Breast epithelium (tissue), 4 donors: ENCODE measurements around the gene RERE. TPM values are rescaled to one million over a fixed set of nuclear protein-coding genes. Genes with fewer than 3 reads are reported as not detected.

Experiments used
- DNase-seq, 2 donors: peaks; one replicate each; pipeline ENCODE4 v3.0.0-alpha.2; 2019; ENCODE audit warnings: low spot score in 2 of 2
- H3K27ac ChIP-seq, 2 donors: fragments of 200-600 bp; sonication (generic) in 1 of 2; one replicate each; pipeline ENCODE4 v1.5.1; 2016 to 2019; ENCODE audit warnings: mild to moderate bottlenecking in 1 of 2
- H3K27me3 ChIP-seq, 2 donors: fragments of 200-600 bp; sonication (generic) in 1 of 2; one replicate each; pipeline versions ENCODE4 v1.5.1 to v1.6.0; 2017 to 2019; ENCODE audit warnings: control low read depth in 1 of 2, mild to moderate bottlenecking in 1 of 2
- H3K36me3 ChIP-seq: fragments of 200-600 bp; one replicate; pipeline ENCODE4 v1.5.1; 2019
- H3K4me1 ChIP-seq, 2 donors: fragments of 200-600 bp; sonication (generic); one replicate each; pipeline ENCODE4 v1.5.1; 2016 to 2019; ENCODE audit warnings: control low read depth in 1 of 2
- H3K4me3 ChIP-seq, 3 donors: fragments of 200-600 bp; sonication (generic); 1 replicate in 2 of 3; 2 replicates in 1 of 3; pipeline ENCODE4 v1.5.1; 2016 to 2019; ENCODE audit warnings: mild to moderate bottlenecking in 3 of 3, moderate library complexity in 2 of 3
- H3K9me3 ChIP-seq, 2 donors: fragments of 200-600 bp; sonication (generic) in 1 of 2; one replicate each; pipeline ENCODE4 v1.5.1; 2016 to 2019; ENCODE audit warnings: control low read depth in 1 of 2
- POLR2A ChIP-seq: fragments of 450-650 bp; IDR thresholded peaks from one replicate; pipeline ENCODE4 v1.6.1; 2016; ENCODE audit warnings: antibody characterized with exemption, mild to moderate bottlenecking, moderate library complexity
- POLR2AphosphoS5 ChIP-seq, 3 donors: sonication (generic); formaldehyde crosslinking; IDR thresholded peaks; one replicate each; pipeline ENCODE4 v1.6.1; 2017; ENCODE audit warnings: antibody characterized with exemption in 3 of 3
- intact Hi-C: fragments of 100-400 bp; cut with DNase I; formaldehyde crosslinking; loops from one replicate; pipeline ENCODE4 v1.15.1; 2023; ENCODE audit warnings: low total_unique reads
- total RNA-seq, 3 donors: library from RNA; depleted of rRNA; stranded (reverse); fragments of >200 nt; gene quantifications; one replicate each; pipeline ENCODE4 v1.1.0, GENCODE V29; 2016
- TF ChIP-seq, protein P1 (sequence below), 3 donors: fragments of 450-650 bp; IDR thresholded peaks; one replicate each; pipeline ENCODE4 v1.5.1; 2016 to 2017; ENCODE audit warnings: antibody characterized with exemption in 3 of 3, mild to moderate bottlenecking in 3 of 3, moderate library complexity in 3 of 3

The RERE gene
- total RNA-seq, 3 donors from 2014 or later, result 65.8 to 166 (median 123) TPM

DNA sequence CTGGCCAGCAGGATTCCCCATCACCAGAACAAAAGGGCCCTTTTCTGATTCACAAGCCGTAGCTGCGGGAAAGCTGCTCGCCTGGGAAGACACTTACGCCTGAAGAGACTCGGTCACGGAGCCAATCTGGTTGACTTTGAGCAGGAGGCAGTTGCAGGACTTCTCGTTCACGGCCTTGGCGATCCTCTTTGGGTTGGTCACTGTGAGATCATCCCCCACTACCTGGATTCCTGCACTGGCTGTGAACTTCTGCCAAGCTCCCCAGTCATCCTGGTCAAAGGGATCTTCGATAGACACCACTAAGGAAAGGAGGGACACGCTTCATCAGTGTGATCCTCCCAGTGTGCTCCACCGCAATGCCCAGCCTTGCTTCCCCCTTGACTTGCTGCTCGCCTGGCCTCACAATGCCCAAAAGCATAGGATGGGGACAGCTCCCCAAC, 46.4 kb upstream of the RERE start:
- DNase-seq, result no peak
- intact Hi-C loops, result no loop called here
- Histone ChIP-seq H3K9me3 (no peaks in the 10 kb centered on the region), H3K4me1 (no peaks in the 10 kb centered on the region), H3K36me3 (peaks cover 36% of the 10 kb centered on the region), H3K27me3 (no peaks in the 10 kb centered on the region), H3K27ac (no peak overlapping the region), H3K4me3 (no peak overlapping the region)
- TF ChIP-seq, protein P1, sequence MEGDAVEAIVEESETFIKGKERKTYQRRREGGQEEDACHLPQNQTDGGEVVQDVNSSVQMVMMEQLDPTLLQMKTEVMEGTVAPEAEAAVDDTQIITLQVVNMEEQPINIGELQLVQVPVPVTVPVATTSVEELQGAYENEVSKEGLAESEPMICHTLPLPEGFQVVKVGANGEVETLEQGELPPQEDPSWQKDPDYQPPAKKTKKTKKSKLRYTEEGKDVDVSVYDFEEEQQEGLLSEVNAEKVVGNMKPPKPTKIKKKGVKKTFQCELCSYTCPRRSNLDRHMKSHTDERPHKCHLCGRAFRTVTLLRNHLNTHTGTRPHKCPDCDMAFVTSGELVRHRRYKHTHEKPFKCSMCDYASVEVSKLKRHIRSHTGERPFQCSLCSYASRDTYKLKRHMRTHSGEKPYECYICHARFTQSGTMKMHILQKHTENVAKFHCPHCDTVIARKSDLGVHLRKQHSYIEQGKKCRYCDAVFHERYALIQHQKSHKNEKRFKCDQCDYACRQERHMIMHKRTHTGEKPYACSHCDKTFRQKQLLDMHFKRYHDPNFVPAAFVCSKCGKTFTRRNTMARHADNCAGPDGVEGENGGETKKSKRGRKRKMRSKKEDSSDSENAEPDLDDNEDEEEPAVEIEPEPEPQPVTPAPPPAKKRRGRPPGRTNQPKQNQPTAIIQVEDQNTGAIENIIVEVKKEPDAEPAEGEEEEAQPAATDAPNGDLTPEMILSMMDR (IDR thresholded peaks at IDR 0.05), result no peak
- TF ChIP-seq POLR2A (no peak), POLR2AphosphoS5 (IDR thresholded peaks at IDR 0.05) (no peak)

- no peaks in the 10 kb centered on the region for H3K9me3 ChIP-seq
- H3K27me3 ChIP-seq, result no peaks in the 10 kb centered on the region
- DNase-seq, result no peak
- H3K36me3 ChIP-seq, result peaks cover 36% of the 10 kb centered on the region
- no peaks in the 10 kb centered on the region for H3K4me1 ChIP-seq
- TF ChIP-seq, protein P1 (IDR thresholded peaks at IDR 0.05), result no peak
- no peak for TF ChIP-seq POLR2AphosphoS5 (IDR thresholded peaks at IDR 0.05)
- TF ChIP-seq POLR2A, result no peak
- no peak overlapping the region for H3K4me3 ChIP-seq
- H3K27ac ChIP-seq, result no peak overlapping the region
- intact Hi-C loops, result no loop called here
Observed at GRCh38 chr1:8863138-8863537, 45.7 kb upstream of the RERE start.

DNA sequence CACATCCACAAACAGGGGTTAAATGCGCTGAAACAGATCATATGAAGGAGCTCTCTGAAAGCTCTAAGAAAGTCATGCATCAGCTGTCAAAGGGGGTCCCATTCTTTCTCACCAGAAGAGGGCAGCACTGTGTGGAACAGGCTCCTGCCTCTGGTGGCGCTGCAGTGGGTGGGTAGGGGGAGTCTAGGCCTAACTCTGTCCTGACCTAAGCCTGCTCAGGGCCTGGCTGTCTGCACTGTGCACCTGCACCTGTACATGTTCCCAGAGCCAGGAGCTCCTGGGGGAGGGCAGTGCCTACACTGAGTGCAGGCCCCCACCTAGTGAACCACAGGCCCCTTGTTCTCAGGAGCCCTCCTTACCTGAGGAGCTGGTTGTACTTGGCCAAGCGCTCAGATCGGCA, 45.1 kb upstream of the RERE start:
- intact Hi-C loops, result no loop called here
- Histone ChIP-seq H3K36me3 (peaks cover 36% of the 10 kb centered on the region), H3K9me3 (no peaks in the 10 kb centered on the region), H3K27me3 (no peaks in the 10 kb centered on the region), H3K4me3 (no peak overlapping the region), H3K4me1 (no peaks in the 10 kb centered on the region), H3K27ac (no peak overlapping the region)
- TF ChIP-seq, protein P1 (IDR thresholded peaks at IDR 0.05), result peak in 1 of 3 donors; percentile 19
- TF ChIP-seq POLR2AphosphoS5 (IDR thresholded peaks at IDR 0.05) (no peak), POLR2A (no peak)
- no peak for DNase-seq

- H3K27me3 ChIP-seq, result no peaks in the 10 kb centered on the region
- H3K4me3 ChIP-seq, result no peak overlapping the region
- H3K36me3 ChIP-seq, result peaks cover 36% of the 10 kb centered on the region
- intact Hi-C loops, result no loop called here
- H3K4me1 ChIP-seq, result no peaks in the 10 kb centered on the region
- H3K9me3 ChIP-seq, result no peaks in the 10 kb centered on the region
- no peak overlapping the region for H3K27ac ChIP-seq
- TF ChIP-seq, protein P1 (IDR thresholded peaks at IDR 0.05), result no peak
- TF ChIP-seq POLR2A (no peak), POLR2AphosphoS5 (IDR thresholded peaks at IDR 0.05) (no peak)
- DNase-seq, result no peak
Observed at GRCh38 chr1:8860738-8861516, 43.5 kb upstream of the RERE start.

DNA sequence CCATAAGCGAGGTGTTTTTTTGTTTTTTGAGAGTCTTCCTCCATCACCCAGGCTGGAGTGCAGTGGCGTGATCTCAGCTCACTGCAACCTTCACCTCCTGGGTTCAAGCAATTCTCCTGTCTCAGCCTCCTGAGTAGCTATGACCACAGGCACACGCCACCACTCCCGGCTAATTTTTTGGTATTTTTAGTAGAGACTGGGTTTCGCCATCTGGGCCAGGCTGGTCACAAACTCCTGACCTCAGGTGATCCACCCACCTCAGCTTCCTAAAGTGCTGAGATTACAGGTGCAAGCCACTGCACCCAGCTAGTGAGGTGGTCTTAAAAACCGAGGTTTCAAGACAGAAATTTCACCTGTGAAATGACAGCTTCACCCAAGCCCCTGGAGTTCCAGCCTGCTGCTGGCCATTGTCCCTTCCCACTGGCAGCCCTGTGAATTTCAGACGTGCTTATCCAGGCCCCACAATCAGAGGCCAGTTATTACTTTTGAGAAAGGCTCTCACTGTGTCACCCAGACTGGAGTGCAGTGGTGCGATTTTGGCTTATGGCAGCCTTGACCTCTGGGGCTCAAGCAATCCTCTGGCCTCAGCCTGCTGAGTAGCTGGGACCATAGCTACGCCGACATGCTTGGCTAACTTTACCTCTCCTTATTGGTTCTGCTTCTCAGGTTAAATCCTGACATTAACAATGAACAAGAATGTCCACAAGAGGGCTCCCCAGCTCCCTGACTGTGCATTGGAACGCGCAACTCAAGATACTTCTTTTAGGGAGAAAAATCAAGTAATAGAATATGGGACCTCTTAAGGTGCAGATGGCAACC, 41.7 kb upstream of the RERE start:
- H3K27me3 ChIP-seq, result no peaks in the 10 kb centered on the region
- H3K9me3 ChIP-seq, result no peaks in the 10 kb centered on the region
- DNase-seq, result no peak
- intact Hi-C loops, result no loop called here
- no peak overlapping the region for H3K4me3 ChIP-seq
- peak overlapping the region; percentile 29 to 30 for H3K27ac ChIP-seq
- TF ChIP-seq, protein P1 (IDR thresholded peaks at IDR 0.05), result peak in 2 of 3 donors; percentile 55 to 61
- TF ChIP-seq POLR2AphosphoS5 (IDR thresholded peaks at IDR 0.05) (peak in 1 of 3 donors; percentile 14), POLR2A (no peak)
- H3K4me1 ChIP-seq, result no peaks in the 10 kb centered on the region
- peaks cover 22% of the 10 kb centered on the region for H3K36me3 ChIP-seq
